ENCODE results near the gene RNPS1.

RNPS1 gene

DNA sequence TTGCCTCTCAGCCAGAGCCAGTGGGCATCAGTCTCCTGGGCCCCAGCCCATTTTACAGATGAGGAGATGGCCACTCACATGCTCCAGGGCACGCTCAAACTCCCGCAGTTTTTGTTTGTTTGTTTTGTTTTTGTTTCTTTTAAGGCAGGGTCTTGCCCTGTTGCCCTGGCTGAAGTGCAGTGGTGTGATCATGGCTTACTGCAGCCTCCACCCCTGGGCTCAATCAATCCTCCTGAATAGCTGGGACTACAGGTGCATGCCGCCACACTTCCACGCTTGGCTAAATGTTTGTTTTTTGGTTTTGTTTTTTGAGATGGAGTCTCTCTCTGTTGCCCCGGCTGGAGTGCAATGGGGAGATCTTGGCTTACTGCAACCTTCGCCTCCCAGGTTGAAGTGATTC, 41.0 kb downstream of the RNPS1 start:
- no peak overlapping the region for H3K9ac ChIP-seq (ENCODE audit: low read depth, low read length)

DNA sequence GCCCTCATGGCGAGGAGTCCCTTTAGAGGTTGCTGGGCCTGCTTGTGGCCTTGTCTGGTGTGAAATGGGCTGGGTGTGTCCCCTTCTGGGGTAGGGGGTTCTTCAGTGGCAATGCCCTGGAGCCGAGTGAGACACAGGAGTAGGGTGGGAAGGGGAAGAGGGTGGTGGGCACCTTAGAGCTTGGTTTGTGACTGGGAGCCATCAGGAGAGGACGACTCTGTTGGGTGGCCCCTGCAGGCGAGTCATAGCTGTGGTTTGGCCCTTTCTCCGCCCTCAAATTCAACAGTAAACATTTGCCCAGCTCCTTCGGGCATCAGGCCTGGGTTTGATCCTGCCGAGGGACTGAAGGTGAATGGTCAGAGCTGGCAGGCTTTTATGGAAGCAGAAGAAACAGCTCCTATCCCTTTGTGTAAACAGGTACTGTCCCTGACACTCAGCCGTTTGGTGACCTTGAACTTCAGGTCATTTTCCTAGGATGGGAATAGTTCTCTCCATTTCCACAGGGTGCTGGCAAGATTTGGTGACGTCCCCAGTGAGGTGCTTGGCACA, 41.6 kb downstream of the RNPS1 start:
- H3K4me2 ChIP-seq (ENCODE audit: insufficient read depth, low read length), result no peak overlapping the region
- H3K79me2 ChIP-seq (ENCODE audit: insufficient read depth, low read length), result peaks cover 62% of the 10 kb centered on the region
- no peak overlapping the region for H3K4me3 ChIP-seq (ENCODE audit: low read depth in 1 of 2, low read length in 2 of 2)

More for the DNA sequence above, 41.0 kb downstream of the RNPS1 start:
- ATAC-seq (ENCODE audit: insufficient read depth, low read depth), result no peak
- TF ChIP-seq, protein P1, sequence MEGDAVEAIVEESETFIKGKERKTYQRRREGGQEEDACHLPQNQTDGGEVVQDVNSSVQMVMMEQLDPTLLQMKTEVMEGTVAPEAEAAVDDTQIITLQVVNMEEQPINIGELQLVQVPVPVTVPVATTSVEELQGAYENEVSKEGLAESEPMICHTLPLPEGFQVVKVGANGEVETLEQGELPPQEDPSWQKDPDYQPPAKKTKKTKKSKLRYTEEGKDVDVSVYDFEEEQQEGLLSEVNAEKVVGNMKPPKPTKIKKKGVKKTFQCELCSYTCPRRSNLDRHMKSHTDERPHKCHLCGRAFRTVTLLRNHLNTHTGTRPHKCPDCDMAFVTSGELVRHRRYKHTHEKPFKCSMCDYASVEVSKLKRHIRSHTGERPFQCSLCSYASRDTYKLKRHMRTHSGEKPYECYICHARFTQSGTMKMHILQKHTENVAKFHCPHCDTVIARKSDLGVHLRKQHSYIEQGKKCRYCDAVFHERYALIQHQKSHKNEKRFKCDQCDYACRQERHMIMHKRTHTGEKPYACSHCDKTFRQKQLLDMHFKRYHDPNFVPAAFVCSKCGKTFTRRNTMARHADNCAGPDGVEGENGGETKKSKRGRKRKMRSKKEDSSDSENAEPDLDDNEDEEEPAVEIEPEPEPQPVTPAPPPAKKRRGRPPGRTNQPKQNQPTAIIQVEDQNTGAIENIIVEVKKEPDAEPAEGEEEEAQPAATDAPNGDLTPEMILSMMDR (IDR thresholded peaks at IDR 0.05; ENCODE audit: borderline replicate concordance, extremely low read depth, low read length, poor library complexity, severe bottlenecking), result no peak
- no peak for TF ChIP-seq EZH2 (IDR thresholded peaks at IDR 0.05; ENCODE audit: borderline replicate concordance, low read depth, low read length, severe bottlenecking)
- Histone ChIP-seq H4K20me1 (ENCODE audit: insufficient read depth, low read length) (peaks cover 52% of the 10 kb centered on the region), H2AFZ (ENCODE audit: low read depth, low read length) (no peak overlapping the region), H3K36me3 (ENCODE audit: insufficient read depth, low read length) (peaks cover 53% of the 10 kb centered on the region), H3K27ac (ENCODE audit: low read length) (no peak overlapping the region), H3K4me2 (ENCODE audit: insufficient read depth, low read length) (no peak overlapping the region), H3K4me3 (ENCODE audit: low read depth in 1 of 2, low read length in 2 of 2) (no peak overlapping the region), H3K9me3 (ENCODE audit: insufficient read depth, low read length, severe bottlenecking) (no peaks in the 10 kb centered on the region), H3K27me3 (ENCODE audit: insufficient read depth, low read length, poor library complexity) (no peaks in the 10 kb centered on the region), H3K79me2 (ENCODE audit: insufficient read depth, low read length) (peaks cover 62% of the 10 kb centered on the region), H3K4me1 (ENCODE audit: insufficient read depth, low read length) (peaks cover 24% of the 10 kb centered on the region)
- no peak for DNase-seq

DNA sequence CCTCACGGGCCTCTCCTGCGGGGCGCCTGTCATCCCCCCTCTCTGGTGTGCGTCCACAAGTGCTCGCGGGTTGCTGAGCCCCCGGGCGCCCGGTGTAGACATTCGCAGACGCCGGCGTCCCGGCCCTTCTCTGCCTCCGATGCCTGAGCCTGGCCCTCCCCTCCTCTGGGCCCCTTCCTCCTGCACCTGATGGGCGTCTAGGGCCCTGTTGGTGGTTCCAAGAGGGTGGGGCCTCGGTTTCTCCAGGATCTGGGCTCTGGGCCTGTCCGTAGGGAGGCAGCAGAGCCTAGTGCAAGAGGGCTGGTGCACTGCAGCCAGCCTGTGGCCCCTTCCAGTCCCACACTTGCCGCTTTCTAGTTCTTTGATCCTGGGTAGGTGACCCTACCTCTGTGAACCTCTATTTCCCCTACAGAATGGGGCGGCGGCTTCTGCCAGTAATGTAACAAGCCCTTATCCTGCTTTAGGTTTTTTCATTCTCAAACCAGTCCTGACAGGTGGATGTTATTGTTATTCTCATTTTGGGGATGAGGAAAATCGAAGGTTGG, 43.9 kb downstream of the RNPS1 start:
- H3K9me3 ChIP-seq (ENCODE audit: insufficient read depth, low read length, severe bottlenecking), result no peaks in the 10 kb centered on the region
- H3K9ac ChIP-seq (ENCODE audit: low read depth, low read length), result peak overlapping the region; percentile 88
- H4K20me1 ChIP-seq (ENCODE audit: insufficient read depth, low read length), result peaks cover 30% of the 10 kb centered on the region
- no peak for TF ChIP-seq EZH2 (IDR thresholded peaks at IDR 0.05; ENCODE audit: borderline replicate concordance, low read depth, low read length, severe bottlenecking)
- TF ChIP-seq, protein P1 (IDR thresholded peaks at IDR 0.05; ENCODE audit: borderline replicate concordance, extremely low read depth, low read length, poor library complexity, severe bottlenecking), result peak; percentile 42
- H3K27me3 ChIP-seq (ENCODE audit: insufficient read depth, low read length, poor library complexity), result no peaks in the 10 kb centered on the region
- H3K27ac ChIP-seq (ENCODE audit: low read length), result peak overlapping the region; percentile 58
- H3K4me2 ChIP-seq (ENCODE audit: insufficient read depth, low read length), result peak overlapping the region; percentile 78
- H3K4me1 ChIP-seq (ENCODE audit: insufficient read depth, low read length), result peaks cover 24% of the 10 kb centered on the region
- ATAC-seq (ENCODE audit: insufficient read depth, low read depth) (peak; percentile 29), DNase-seq (peak; percentile 52)
- H3K79me2 ChIP-seq (ENCODE audit: insufficient read depth, low read length), result peaks cover 54% of the 10 kb centered on the region
- peak overlapping the region; percentile 70 for H2AFZ ChIP-seq (ENCODE audit: low read depth, low read length)
- peak overlapping the region; percentile 58 to 75; a peak in 3 of 4 replicates for H3K4me3 ChIP-seq (ENCODE audit: low read depth in 1 of 2, low read length in 2 of 2)
- H3K36me3 ChIP-seq (ENCODE audit: insufficient read depth, low read length), result peaks cover 24% of the 10 kb centered on the region

More for the DNA sequence above, 41.6 kb downstream of the RNPS1 start:
- H3K4me1 ChIP-seq (ENCODE audit: insufficient read depth, low read length), result peaks cover 24% of the 10 kb centered on the region
- no peak overlapping the region for H3K9ac ChIP-seq (ENCODE audit: low read depth, low read length)
- ATAC-seq (ENCODE audit: insufficient read depth, low read depth) (no peak), DNase-seq (no peak)
- peaks cover 47% of the 10 kb centered on the region for H3K36me3 ChIP-seq (ENCODE audit: insufficient read depth, low read length)
- H3K9me3 ChIP-seq (ENCODE audit: insufficient read depth, low read length, severe bottlenecking), result no peaks in the 10 kb centered on the region
- H3K27me3 ChIP-seq (ENCODE audit: insufficient read depth, low read length, poor library complexity), result no peaks in the 10 kb centered on the region
- TF ChIP-seq, protein P1 (IDR thresholded peaks at IDR 0.05; ENCODE audit: borderline replicate concordance, extremely low read depth, low read length, poor library complexity, severe bottlenecking), result no peak
- no peak for TF ChIP-seq EZH2 (IDR thresholded peaks at IDR 0.05; ENCODE audit: borderline replicate concordance, low read depth, low read length, severe bottlenecking)
- H4K20me1 ChIP-seq (ENCODE audit: insufficient read depth, low read length), result peaks cover 50% of the 10 kb centered on the region
- no peak overlapping the region for H2AFZ ChIP-seq (ENCODE audit: low read depth, low read length)
- no peak overlapping the region for H3K27ac ChIP-seq (ENCODE audit: low read length)

Data from DND-41 (cell line).